OCI-LY3 (cell line): ENCODE measurements around the gene ANKRD49.

Source experiments
- H2AFZ ChIP-seq: fragments of 200-600, 300-600 bp; shearing (Covaris generic); 2 replicates; pipeline ENCODE4 v1.6.0; 2014; ENCODE audit warnings: antibody characterized with exemption, low read depth, low read length
- H3K27ac ChIP-seq: fragments of 200-600, 300-600 bp; sonication (generic); 2 replicates; pipeline ENCODE4 v1.5.1; 2014; ENCODE audit warnings: mild to moderate bottlenecking, low read length, moderate library complexity, mixed read lengths
- H3K27me3 ChIP-seq: fragments of 200-600, 300-600 bp; sonication (generic); 2 replicates; pipeline ENCODE4 v1.6.1; 2014; ENCODE audit warnings: low read depth, low read length, mixed read lengths
- H3K36me3 ChIP-seq: fragments of 200-600, 300-600 bp; sonication (generic); replicated peaks from 2 replicates; pipeline ENCODE3; 2014; ENCODE audit warnings: low read depth, low read length, mixed read lengths
- H3K4me1 ChIP-seq: fragments of 300-600, 200-600 bp; sonication (generic); 2 replicates; pipeline ENCODE4 v1.6.1; 2014; ENCODE audit warnings: low read length, mixed read lengths
- H3K4me2 ChIP-seq: fragments of 200-600, 300-600 bp; sonication (generic); 2 replicates; pipeline ENCODE4 v1.6.1; 2014; ENCODE audit warnings: low read length, mixed read lengths
- H3K4me3 ChIP-seq: fragments of 300-600, 200-600 bp; sonication (generic); 2 replicates; pipeline ENCODE4 v1.5.1; 2014; ENCODE audit warnings: antibody characterized with exemption, mild to moderate bottlenecking, low read length, moderate library complexity
- H3K79me2 ChIP-seq: fragments of 300-600, 200-600 bp; shearing (Covaris generic); 2 replicates; pipeline ENCODE4 v1.6.1; 2014; ENCODE audit warnings: mild to moderate bottlenecking, low read length, mixed read lengths
- H3K9ac ChIP-seq: fragments of 300-600, 200-600 bp; shearing (Covaris generic); 2 replicates; pipeline ENCODE4 v1.6.0; 2014; ENCODE audit warnings: mild to moderate bottlenecking, low read length, moderate library complexity
- H3K9me3 ChIP-seq: fragments of 200-600, 300-600 bp; shearing (Covaris generic); 2 replicates; pipeline ENCODE4 v1.6.1; 2014; ENCODE audit warnings: low read length, mixed read lengths; ENCODE audit not compliant: insufficient read depth
- H4K20me1 ChIP-seq: fragments of 200-600, 300-600 bp; sonication (generic); 2 replicates; pipeline ENCODE4 v1.6.1; 2016; ENCODE audit warnings: low read length, mixed read lengths; ENCODE audit not compliant: insufficient read depth
- CTCF ChIP-seq: fragments of 200-600, 300-600 bp; sonication (generic); IDR thresholded peaks from 2 replicates; pipeline ENCODE4 v1.5.1; 2014; ENCODE audit warnings: antibody characterized with exemption, low read length, low read depth
- EZH2phosphoT487 ChIP-seq: fragments of 200-600 bp; shearing (Covaris generic); IDR thresholded peaks from 2 replicates; pipeline ENCODE4 v1.6.1; 2018; ENCODE audit warnings: antibody characterized with exemption, mixed run types, low read depth

The ANKRD49 gene

GRCh38 chr11:94532211-94532610, 38.4 kb downstream of the ANKRD49 start:
- no peaks in the 10 kb centered on the region for H3K9me3 ChIP-seq
- no peaks in the 10 kb centered on the region for H3K36me3 ChIP-seq
- H3K4me2 ChIP-seq, result no peak overlapping the region
- H4K20me1 ChIP-seq, result no peaks in the 10 kb centered on the region
- H3K27ac ChIP-seq, result no peak overlapping the region
- TF ChIP-seq EZH2phosphoT487 (no peak), CTCF (no peak)
- H3K9ac ChIP-seq, result no peak overlapping the region
- H3K4me1 ChIP-seq, result peaks cover 7% of the 10 kb centered on the region; the same call in 1 of the 2 replicates
- no peak overlapping the region for H2AFZ ChIP-seq
- peaks cover 21% of the 10 kb centered on the region for H3K27me3 ChIP-seq
- H3K79me2 ChIP-seq, result no peaks in the 10 kb centered on the region
- H3K4me3 ChIP-seq, result no peak overlapping the region

GRCh38 chr11:94533206-94533605, 39.4 kb downstream of the ANKRD49 start:
- Histone ChIP-seq H3K4me3 (no peak overlapping the region), H3K9ac (no peak overlapping the region), H3K4me2 (no peak overlapping the region), H3K9me3 (no peaks in the 10 kb centered on the region), H3K4me1 (peaks cover 7% of the 10 kb centered on the region; the same call in 1 of the 2 replicates), H3K36me3 (no peaks in the 10 kb centered on the region), H4K20me1 (no peaks in the 10 kb centered on the region), H3K79me2 (no peaks in the 10 kb centered on the region), H2AFZ (no peak overlapping the region), H3K27me3 (peaks cover 15% of the 10 kb centered on the region), H3K27ac (no peak overlapping the region)
- TF ChIP-seq CTCF (no peak), EZH2phosphoT487 (no peak)

- Histone ChIP-seq H4K20me1 (no peaks in the 10 kb centered on the region), H3K36me3 (no peaks in the 10 kb centered on the region), H3K27me3 (peaks cover 15% of the 10 kb centered on the region), H2AFZ (no peak overlapping the region), H3K4me3 (no peak overlapping the region), H3K4me2 (no peak overlapping the region), H3K9me3 (no peaks in the 10 kb centered on the region), H3K27ac (no peak overlapping the region), H3K9ac (no peak overlapping the region), H3K4me1 (peaks cover 7% of the 10 kb centered on the region; the same call in 1 of the 2 replicates), H3K79me2 (no peaks in the 10 kb centered on the region)
- TF ChIP-seq CTCF (no peak), EZH2phosphoT487 (no peak)
Measured at GRCh38 chr11:94533696-94534630, 40.2 kb downstream of the ANKRD49 start.

GRCh38 chr11:94536386-94536785, 42.6 kb downstream of the ANKRD49 start:
- Histone ChIP-seq H3K36me3 (no peaks in the 10 kb centered on the region), H3K9me3 (no peaks in the 10 kb centered on the region), H3K4me1 (peaks cover 7% of the 10 kb centered on the region; the same call in 1 of the 2 replicates), H3K4me3 (no peak overlapping the region), H3K9ac (no peak overlapping the region), H3K27ac (no peak overlapping the region), H4K20me1 (no peaks in the 10 kb centered on the region), H3K4me2 (no peak overlapping the region), H3K27me3 (peaks cover 14% of the 10 kb centered on the region), H3K79me2 (no peaks in the 10 kb centered on the region), H2AFZ (no peak overlapping the region)
- TF ChIP-seq EZH2phosphoT487 (no peak), CTCF (no peak)
